Stimulated activated CD8-positive, alpha-beta memory T cell treated with anti-CD3 and anti-CD28 coated beads, Interleukin-4, amount 100 ng/mL, for 48 hours (primary cell): ENCODE data around the gene CDH4.

Source experiments
- DNase-seq: peaks from one replicate; pipeline ENCODE4 v3.0.0-alpha.2; 2020

The CDH4 gene

GRCh38 chr20:61859767-61860166 is 607.7 kb downstream of the CDH4 start:
- no peak for DNase-seq

- DNase-seq: no peak
Measured at GRCh38 chr20:61860260-61860987, 608.4 kb downstream of the CDH4 start.

GRCh38 chr20:61861054-61861841 is 609.2 kb downstream of the CDH4 start:
- no peak for DNase-seq

GRCh38 chr20:61861858-61862257 is 609.8 kb downstream of the CDH4 start:
- DNase-seq: no peak

GRCh38 chr20:61862881-61863280 is 610.8 kb downstream of the CDH4 start:
- no peak for DNase-seq

GRCh38 chr20:61864481-61864880 is 612.4 kb downstream of the CDH4 start:
- no peak for DNase-seq

- DNase-seq: no peak
Measured at GRCh38 chr20:61865353-61865752, 613.3 kb downstream of the CDH4 start.

- DNase-seq: no peak
Measured at GRCh38 chr20:61866165-61866564, 614.1 kb downstream of the CDH4 start.

- no peak for DNase-seq
Measured at GRCh38 chr20:61868006-61868405, 615.9 kb downstream of the CDH4 start.

GRCh38 chr20:61868466-61869090 is 616.5 kb downstream of the CDH4 start:
- DNase-seq: no peak

GRCh38 chr20:61869750-61870507 is 617.9 kb downstream of the CDH4 start:
- DNase-seq: no peak

- no peak for DNase-seq
Measured at GRCh38 chr20:61871160-61871559, 619.1 kb downstream of the CDH4 start.

GRCh38 chr20:61871913-61872312 is 619.9 kb downstream of the CDH4 start:
- DNase-seq: no peak

- no peak for DNase-seq
Measured at GRCh38 chr20:61872371-61872900, 620.4 kb downstream of the CDH4 start.

- no peak for DNase-seq
Measured at GRCh38 chr20:61873651-61874420, 621.8 kb downstream of the CDH4 start.

- DNase-seq: no peak
Measured at GRCh38 chr20:61874421-61875068, 622.5 kb downstream of the CDH4 start.

- DNase-seq: no peak
Measured at GRCh38 chr20:61875221-61875885, 623.3 kb downstream of the CDH4 start.

GRCh38 chr20:61875996-61876395 is 623.9 kb downstream of the CDH4 start:
- DNase-seq: no peak

- DNase-seq: no peak
Measured at GRCh38 chr20:61876952-61877728, 625.1 kb downstream of the CDH4 start.
